Activated T-helper 17 cell treated with anti-CD3 and anti-CD28 coated beads, Interleukin-2, amount 50 U/mL, for 72 hours (primary cell): ENCODE measurements around the gene LCLAT1. TPM values are rescaled to one million over a fixed set of nuclear protein-coding genes. Genes with fewer than 3 reads are reported as not detected.

ENCODE experiments used
- ATAC-seq: fragments of 150-1000 bp; cut with Tn5 transposase; replicated peaks from 2 replicates; pipeline ENCODE4 v1.10.0; 2021; ENCODE audit warnings: mild to moderate bottlenecking, moderate library complexity
- H3K27ac Mint-ChIP-seq: one replicate; pipeline ENCODE4 v1.8.0; 2022; ENCODE audit warnings: mixed read lengths
- H3K27me3 Mint-ChIP-seq: one replicate; pipeline ENCODE4 v1.8.0; 2022; ENCODE audit warnings: mixed read lengths
- H3K36me3 Mint-ChIP-seq: one replicate; pipeline ENCODE4 v1.8.0; 2022; ENCODE audit warnings: low read depth, mild to moderate bottlenecking, mixed read lengths
- H3K4me1 Mint-ChIP-seq: one replicate; pipeline ENCODE4 v1.8.0; 2022; ENCODE audit warnings: mixed read lengths
- H3K4me3 Mint-ChIP-seq: one replicate; pipeline ENCODE4 v1.8.0; 2022; ENCODE audit warnings: mild to moderate bottlenecking, mixed read lengths
- H3K9me3 Mint-ChIP-seq: one replicate; pipeline ENCODE4 v1.8.0; 2022; ENCODE audit warnings: mixed read lengths
- total RNA-seq, 2 donors: library from RNA; stranded (reverse); gene quantifications; one replicate each; pipeline ENCODE4 v1.2.3, GENCODE V29; 2022

LCLAT1 gene
- total RNA-seq, 2 donors from 2014 or later = 14.5 to 18.0 TPM

DNA sequence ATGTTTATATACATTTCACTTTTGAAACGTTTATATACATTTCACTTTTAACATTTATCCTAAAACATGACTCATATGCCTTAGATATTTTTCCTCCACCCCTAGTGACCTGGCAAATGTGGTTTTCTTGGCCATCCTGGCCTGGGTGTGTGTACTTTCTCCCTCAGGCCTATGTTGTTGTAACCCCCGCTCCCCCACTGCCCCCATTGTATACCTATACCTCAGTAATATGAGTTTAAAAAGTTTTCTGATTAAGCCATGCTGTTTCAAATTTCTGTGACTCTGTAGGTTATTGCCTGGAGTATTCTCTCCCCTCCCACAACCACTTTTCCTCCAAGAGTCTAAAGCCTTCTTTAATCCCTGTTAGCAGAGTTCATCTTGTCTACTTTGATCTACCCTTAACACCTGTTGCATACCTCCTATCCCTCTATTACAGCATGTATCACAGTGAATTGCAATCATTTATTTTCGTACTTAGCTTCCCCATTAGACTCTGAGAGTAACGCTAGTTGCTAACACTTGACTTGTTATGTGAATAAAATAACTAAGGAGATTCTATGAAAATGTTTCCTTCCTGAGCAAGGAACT, 67.9 kb downstream of the LCLAT1 start:
- H3K36me3 Mint-ChIP-seq = peaks cover 12% of the 10 kb centered on the region
- no peak overlapping the region for H3K27ac Mint-ChIP-seq
- peaks cover 14% of the 10 kb centered on the region for H3K4me1 Mint-ChIP-seq
- ATAC-seq = no peak
- H3K4me3 Mint-ChIP-seq = no peak overlapping the region
- no peaks in the 10 kb centered on the region for H3K9me3 Mint-ChIP-seq
- no peaks in the 10 kb centered on the region for H3K27me3 Mint-ChIP-seq

- Mint-ChIP-seq H3K4me1 (peaks cover 14% of the 10 kb centered on the region), H3K36me3 (peaks cover 15% of the 10 kb centered on the region), H3K4me3 (no peak overlapping the region), H3K27me3 (no peaks in the 10 kb centered on the region), H3K27ac (no peak overlapping the region), H3K9me3 (no peaks in the 10 kb centered on the region)
- no peak for ATAC-seq
Observed at GRCh38 chr2:30516166-30516565, 69.1 kb downstream of the LCLAT1 start.

- ATAC-seq = no peak
- H3K9me3 Mint-ChIP-seq = no peaks in the 10 kb centered on the region
- H3K36me3 Mint-ChIP-seq = peaks cover 15% of the 10 kb centered on the region
- H3K27me3 Mint-ChIP-seq = no peaks in the 10 kb centered on the region
- no peak overlapping the region for H3K4me3 Mint-ChIP-seq
- H3K27ac Mint-ChIP-seq = no peak overlapping the region
- peaks cover 12% of the 10 kb centered on the region for H3K4me1 Mint-ChIP-seq
Observed at GRCh38 chr2:30519796-30520195, 72.8 kb downstream of the LCLAT1 start.

- Mint-ChIP-seq H3K36me3 (peaks cover 31% of the 10 kb centered on the region), H3K4me1 (peaks cover 7% of the 10 kb centered on the region), H3K9me3 (no peaks in the 10 kb centered on the region), H3K27me3 (no peaks in the 10 kb centered on the region), H3K4me3 (no peak overlapping the region), H3K27ac (no peak overlapping the region)
- no peak for ATAC-seq
Observed at GRCh38 chr2:30522421-30522820, 75.4 kb downstream of the LCLAT1 start.

GRCh38 chr2:30527411-30527810, 80.4 kb downstream of the LCLAT1 start:
- peaks cover 26% of the 10 kb centered on the region for H3K36me3 Mint-ChIP-seq
- peaks cover 6% of the 10 kb centered on the region for H3K4me1 Mint-ChIP-seq
- no peak overlapping the region for H3K4me3 Mint-ChIP-seq
- H3K9me3 Mint-ChIP-seq = no peaks in the 10 kb centered on the region
- ATAC-seq = no peak
- H3K27ac Mint-ChIP-seq = no peak overlapping the region
- no peaks in the 10 kb centered on the region for H3K27me3 Mint-ChIP-seq

- Mint-ChIP-seq H3K27ac (no peak overlapping the region), H3K4me3 (no peak overlapping the region)
- no peak for ATAC-seq
Observed at GRCh38 chr2:30527859-30528258, 80.8 kb downstream of the LCLAT1 start.

GRCh38 chr2:30530346-30530745, 83.3 kb downstream of the LCLAT1 start:
- H3K27me3 Mint-ChIP-seq = no peaks in the 10 kb centered on the region
- no peaks in the 10 kb centered on the region for H3K4me1 Mint-ChIP-seq
- H3K4me3 Mint-ChIP-seq = no peak overlapping the region
- peaks cover 53% of the 10 kb centered on the region for H3K36me3 Mint-ChIP-seq
- ATAC-seq = no peak
- H3K9me3 Mint-ChIP-seq = no peaks in the 10 kb centered on the region
- H3K27ac Mint-ChIP-seq = no peak overlapping the region

More at GRCh38 chr2:30527859-30528258, 80.8 kb downstream of the LCLAT1 start:
- Mint-ChIP-seq H3K9me3 (no peaks in the 10 kb centered on the region), H3K4me1 (peaks cover 1% of the 10 kb centered on the region), H3K36me3 (peaks cover 28% of the 10 kb centered on the region), H3K27me3 (no peaks in the 10 kb centered on the region)

GRCh38 chr2:30541680-30542079, 94.6 kb downstream of the LCLAT1 start:
- peaks cover 26% of the 10 kb centered on the region for H3K36me3 Mint-ChIP-seq
- H3K4me3 Mint-ChIP-seq = no peak overlapping the region
- no peaks in the 10 kb centered on the region for H3K27me3 Mint-ChIP-seq
- peaks cover 1% of the 10 kb centered on the region for H3K9me3 Mint-ChIP-seq
- ATAC-seq = no peak
- H3K27ac Mint-ChIP-seq = no peak overlapping the region
- H3K4me1 Mint-ChIP-seq = peaks cover 4% of the 10 kb centered on the region

- no peak overlapping the region for H3K27ac Mint-ChIP-seq
- H3K36me3 Mint-ChIP-seq = peaks cover 16% of the 10 kb centered on the region
- no peaks in the 10 kb centered on the region for H3K9me3 Mint-ChIP-seq
- H3K4me1 Mint-ChIP-seq = peaks cover 4% of the 10 kb centered on the region
- no peak for ATAC-seq
- H3K4me3 Mint-ChIP-seq = no peak overlapping the region
- H3K27me3 Mint-ChIP-seq = no peaks in the 10 kb centered on the region
Observed at GRCh38 chr2:30545875-30546274, 98.8 kb downstream of the LCLAT1 start.

DNA sequence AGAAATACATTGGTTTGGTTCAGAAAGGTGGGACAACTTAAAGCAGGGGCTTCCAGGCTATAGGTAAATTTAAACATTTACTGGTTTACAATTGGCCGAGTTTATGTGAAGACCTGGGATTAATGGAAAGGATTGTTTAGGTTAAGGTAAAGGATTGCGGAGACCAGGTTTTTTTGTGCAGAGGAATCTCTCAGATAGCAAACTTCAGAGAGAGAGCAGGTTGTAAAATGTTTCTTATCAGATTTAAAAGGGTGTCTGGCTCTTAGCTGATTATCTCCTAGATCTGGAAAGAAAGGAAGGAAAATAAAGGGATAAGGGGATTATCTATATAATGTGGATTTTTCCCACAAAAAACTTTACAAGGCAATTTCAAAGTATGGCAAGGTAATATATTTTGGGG, 101.3 kb downstream of the LCLAT1 start:
- no peak for ATAC-seq
- H3K27me3 Mint-ChIP-seq = no peaks in the 10 kb centered on the region
- H3K4me1 Mint-ChIP-seq = peaks cover 4% of the 10 kb centered on the region
- H3K4me3 Mint-ChIP-seq = no peak overlapping the region
- peaks cover 18% of the 10 kb centered on the region for H3K36me3 Mint-ChIP-seq
- peak overlapping the region; percentile 39 for H3K27ac Mint-ChIP-seq
- no peaks in the 10 kb centered on the region for H3K9me3 Mint-ChIP-seq

DNA sequence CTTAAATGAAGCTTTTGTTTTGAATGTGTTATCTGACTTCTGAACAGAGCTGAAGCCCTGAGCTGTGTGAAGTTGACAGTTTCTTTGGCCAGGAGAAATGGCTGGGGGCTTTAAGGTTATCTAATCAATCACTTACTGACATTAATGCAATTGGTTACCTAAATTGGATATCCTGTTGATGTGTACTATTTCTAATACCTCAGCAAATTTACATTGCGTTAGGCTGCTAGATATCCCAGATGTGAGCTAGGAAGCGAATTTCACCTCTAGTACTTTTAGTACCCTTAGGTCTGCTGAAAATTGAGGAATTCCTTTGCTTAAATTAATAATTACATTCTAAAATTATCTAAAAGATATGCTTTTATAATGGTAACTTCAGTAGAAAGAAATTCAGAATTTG, 102.0 kb downstream of the LCLAT1 start:
- peaks cover under 1% of the 10 kb centered on the region for H3K4me1 Mint-ChIP-seq
- no peak overlapping the region for H3K4me3 Mint-ChIP-seq
- ATAC-seq = no peak
- H3K9me3 Mint-ChIP-seq = no peaks in the 10 kb centered on the region
- H3K27me3 Mint-ChIP-seq = no peaks in the 10 kb centered on the region
- H3K36me3 Mint-ChIP-seq = peaks cover 18% of the 10 kb centered on the region
- H3K27ac Mint-ChIP-seq = no peak overlapping the region

DNA sequence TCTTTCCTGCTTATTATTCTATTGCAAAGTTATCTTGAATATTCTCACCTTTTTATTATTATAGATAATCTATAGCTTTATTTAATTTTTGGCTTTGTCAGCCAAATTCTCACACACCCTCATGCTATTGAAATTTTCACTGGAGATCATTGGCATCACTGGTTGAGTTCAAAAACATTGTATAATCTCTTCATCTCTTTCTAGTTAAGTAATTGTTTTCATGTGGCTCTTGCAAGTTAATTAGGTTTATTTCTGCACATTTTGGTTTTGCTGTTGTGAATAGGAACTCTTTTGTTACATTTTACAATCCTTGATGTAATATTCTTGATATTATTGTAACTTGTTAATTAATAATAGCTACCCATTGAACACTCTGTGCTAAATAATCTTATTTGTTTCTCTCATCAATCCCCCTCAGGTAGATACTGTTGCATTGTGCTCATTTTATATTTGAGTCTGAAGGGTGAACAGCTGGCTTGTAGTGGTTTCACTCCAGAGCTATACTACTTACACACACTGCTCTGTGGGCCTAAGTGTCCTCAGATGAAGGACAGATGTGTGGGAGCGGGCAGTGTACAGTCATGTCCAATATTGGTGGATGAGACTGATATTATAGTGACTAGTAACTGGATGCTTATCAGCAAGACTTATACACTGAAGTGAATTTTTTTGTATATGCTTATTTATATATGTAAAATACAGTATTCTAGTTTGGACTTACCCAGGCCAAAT, 112.7 kb downstream of the LCLAT1 start:
- no peak overlapping the region for H3K4me3 Mint-ChIP-seq
- no peaks in the 10 kb centered on the region for H3K27me3 Mint-ChIP-seq
- H3K36me3 Mint-ChIP-seq = peaks cover 19% of the 10 kb centered on the region
- no peak for ATAC-seq
- no peak overlapping the region for H3K27ac Mint-ChIP-seq
- no peaks in the 10 kb centered on the region for H3K9me3 Mint-ChIP-seq
- no peaks in the 10 kb centered on the region for H3K4me1 Mint-ChIP-seq

- no peaks in the 10 kb centered on the region for H3K9me3 Mint-ChIP-seq
- H3K4me3 Mint-ChIP-seq = no peak overlapping the region
- H3K27ac Mint-ChIP-seq = no peak overlapping the region
- peaks cover 19% of the 10 kb centered on the region for H3K36me3 Mint-ChIP-seq
- H3K4me1 Mint-ChIP-seq = peaks cover 5% of the 10 kb centered on the region
- ATAC-seq = no peak
- no peaks in the 10 kb centered on the region for H3K27me3 Mint-ChIP-seq
Observed at GRCh38 chr2:30561349-30561748, 114.3 kb downstream of the LCLAT1 start.

DNA sequence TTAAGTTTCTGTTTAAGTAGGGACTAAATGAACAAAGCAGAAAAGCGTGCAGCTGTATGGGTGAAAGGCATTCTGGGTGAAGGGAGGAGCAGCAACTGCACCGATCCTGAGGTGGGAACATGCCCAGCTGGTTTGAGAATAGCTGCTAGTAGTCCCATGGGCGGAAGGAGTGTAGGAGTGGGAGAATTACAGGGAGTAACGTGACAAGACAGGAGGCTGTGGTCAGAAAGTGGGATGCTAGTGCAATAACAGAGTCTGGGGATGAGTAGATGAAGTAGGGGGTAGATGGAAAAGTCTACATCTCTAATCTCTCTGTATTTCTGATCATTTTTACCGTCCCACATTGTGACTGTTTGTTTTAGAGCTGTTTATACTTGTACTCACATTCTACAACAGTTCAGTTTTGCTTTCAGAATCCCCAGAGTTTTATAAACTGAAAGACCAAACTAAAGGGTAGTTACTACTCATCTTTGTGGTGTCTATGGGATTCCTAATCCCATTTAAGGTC, 118.9 kb downstream of the LCLAT1 start:
- ATAC-seq = peak; percentile 87
- H3K4me3 Mint-ChIP-seq = peak overlapping the region; percentile 17
- peaks cover 43% of the 10 kb centered on the region for H3K36me3 Mint-ChIP-seq
- H3K9me3 Mint-ChIP-seq = no peaks in the 10 kb centered on the region
- H3K4me1 Mint-ChIP-seq = peaks cover 5% of the 10 kb centered on the region
- H3K27me3 Mint-ChIP-seq = no peaks in the 10 kb centered on the region
- peak overlapping the region; percentile 73 for H3K27ac Mint-ChIP-seq

GRCh38 chr2:30566631-30567030, 119.6 kb downstream of the LCLAT1 start:
- no peaks in the 10 kb centered on the region for H3K27me3 Mint-ChIP-seq
- no peaks in the 10 kb centered on the region for H3K9me3 Mint-ChIP-seq
- no peak for ATAC-seq
- peaks cover 5% of the 10 kb centered on the region for H3K4me1 Mint-ChIP-seq
- H3K27ac Mint-ChIP-seq = peak overlapping the region; percentile 73
- peaks cover 47% of the 10 kb centered on the region for H3K36me3 Mint-ChIP-seq
- H3K4me3 Mint-ChIP-seq = peak overlapping the region; percentile 17
